ENCODE results near the gene CES3.

The CES3 gene

GRCh38 chr16:66916518-66916917 lies 44.5 kb upstream of the CES3 start:
- no peak for TF ChIP-seq CTCF (IDR thresholded peaks at IDR 0.05; ENCODE audit: control insufficient read depth, insufficient read depth, low read depth, low read length, missing control alignments)
- no peak overlapping the region for H3K4me3 ChIP-seq (ENCODE audit: control insufficient read depth, low read depth, low read length)
- no peak for DNase-seq (ENCODE audit: low read depth)

- no peak for DNase-seq (ENCODE audit: low read depth)
- no peak overlapping the region for H3K4me3 ChIP-seq (ENCODE audit: control insufficient read depth, low read depth, low read length)
- no peak for TF ChIP-seq CTCF (IDR thresholded peaks at IDR 0.05; ENCODE audit: control insufficient read depth, insufficient read depth, low read depth, low read length, missing control alignments)
Observed at GRCh38 chr16:66917741-66918140, 43.3 kb upstream of the CES3 start.

GRCh38 chr16:66918355-66918754 lies 42.7 kb upstream of the CES3 start:
- H3K4me3 ChIP-seq (ENCODE audit: control insufficient read depth, low read depth, low read length), result no peak overlapping the region
- DNase-seq (ENCODE audit: low read depth), result no peak
- no peak for TF ChIP-seq CTCF (IDR thresholded peaks at IDR 0.05; ENCODE audit: control insufficient read depth, insufficient read depth, low read depth, low read length, missing control alignments)

GRCh38 chr16:66918803-66919568 lies 42.1 kb upstream of the CES3 start, which contains the start of gene CDH16:
Gene CDH16 (minus strand): TSS chr16:66918885. CDS start chr16:66918065, 820 bp downstream.
- DNase-seq (ENCODE audit: low read depth), result no peak
- H3K4me3 ChIP-seq (ENCODE audit: control insufficient read depth, low read depth, low read length), result no peak within 1 kb of the TSS
- TF ChIP-seq CTCF (IDR thresholded peaks at IDR 0.05; ENCODE audit: control insufficient read depth, insufficient read depth, low read depth, low read length, missing control alignments), result no peak

GRCh38 chr16:66919569-66920298 lies 41.3 kb upstream of the CES3 start:
- H3K4me3 ChIP-seq (ENCODE audit: control insufficient read depth, low read depth, low read length), result no peak overlapping the region
- TF ChIP-seq CTCF (IDR thresholded peaks at IDR 0.05; ENCODE audit: control insufficient read depth, insufficient read depth, low read depth, low read length, missing control alignments), result no peak
- no peak for DNase-seq (ENCODE audit: low read depth)

GRCh38 chr16:66920299-66920590 lies 40.8 kb upstream of the CES3 start:
- no peak for TF ChIP-seq CTCF (IDR thresholded peaks at IDR 0.05; ENCODE audit: control insufficient read depth, insufficient read depth, low read depth, low read length, missing control alignments)
- H3K4me3 ChIP-seq (ENCODE audit: control insufficient read depth, low read depth, low read length), result no peak overlapping the region
- DNase-seq (ENCODE audit: low read depth), result no peak
